GM23248 (cell line): Measurements from ENCODE around the gene RARA.

Source experiments
- EZH2 ChIP-seq: fragments of 200-600 bp; sonication (generic); IDR thresholded peaks from 2 replicates; pipeline ENCODE4 v1.6.1; 2018; ENCODE audit warnings: antibody characterized with exemption, mild to moderate bottlenecking; ENCODE audit not compliant: insufficient read depth, poor library complexity, severe bottlenecking
- EZH2phosphoT487 ChIP-seq: fragments of 200-600 bp; sonication (generic); IDR thresholded peaks from 2 replicates; pipeline ENCODE4 v1.6.1; 2018; ENCODE audit warnings: antibody characterized with exemption, moderate library complexity, mild to moderate bottlenecking, low read depth; ENCODE audit not compliant: insufficient read depth

GRCh38 chr17:40372031-40372430 is 63.1 kb downstream of the RARA start:
- TF ChIP-seq EZH2 (no peak), EZH2phosphoT487 (no peak)
